PFSK-1 (cell line): Measurements from ENCODE around the gene METTL8.

Experiments used
- POLR2AphosphoS5 ChIP-seq: IDR thresholded peaks from 2 replicates; pipeline ENCODE4 v1.6.1; 2012; ENCODE audit warnings: low read depth, mild to moderate bottlenecking, control low read depth, low read length, moderate library complexity
- REST ChIP-seq, 2 experiments: IDR thresholded peaks; 2 replicates each; pipeline versions ENCODE4 v1.6.1 to v1.8.0; 2011 to 2012; ENCODE audit warnings: low read depth in 2 of 2, low read length in 2 of 2, control low read depth in 1 of 2, inconsistent platforms in 1 of 2, mild to moderate bottlenecking in 1 of 2, moderate library complexity in 1 of 2; ENCODE audit not compliant: insufficient read depth in 1 of 2

GRCh38 chr2:171289316-171289715 is 144.5 kb downstream of the METTL8 start:
- TF ChIP-seq POLR2AphosphoS5 (no peak), REST (IDR thresholded peaks at IDR 0.05; ENCODE audit: insufficient read depth in 1 of 2, low read depth in 2 of 2, low read length in 2 of 2) (no peak)
